MM.1S (cell line): ENCODE results near the gene CRTAC1.

Experiments
- EZH2 ChIP-seq: fragments of 300-600 bp; sonication (generic); optimal IDR thresholded peaks from 2 replicates; pipeline ENCODE3; 2017; ENCODE audit warnings: low read depth, mild to moderate bottlenecking, antibody characterized with exemption, low read length, mixed read lengths
- EZH2phosphoT487 ChIP-seq: fragments of 300-600 bp; sonication (generic); IDR thresholded peaks from 2 replicates; pipeline ENCODE4 v1.6.1; 2018; ENCODE audit warnings: antibody characterized with exemption, low read length
- TF ChIP-seq, protein P1 (sequence below): fragments of 300-600 bp; sonication (generic); IDR thresholded peaks from 2 replicates; pipeline ENCODE4 v1.5.1; 2016; ENCODE audit warnings: antibody characterized with exemption, low read length, mixed read lengths

DNA sequence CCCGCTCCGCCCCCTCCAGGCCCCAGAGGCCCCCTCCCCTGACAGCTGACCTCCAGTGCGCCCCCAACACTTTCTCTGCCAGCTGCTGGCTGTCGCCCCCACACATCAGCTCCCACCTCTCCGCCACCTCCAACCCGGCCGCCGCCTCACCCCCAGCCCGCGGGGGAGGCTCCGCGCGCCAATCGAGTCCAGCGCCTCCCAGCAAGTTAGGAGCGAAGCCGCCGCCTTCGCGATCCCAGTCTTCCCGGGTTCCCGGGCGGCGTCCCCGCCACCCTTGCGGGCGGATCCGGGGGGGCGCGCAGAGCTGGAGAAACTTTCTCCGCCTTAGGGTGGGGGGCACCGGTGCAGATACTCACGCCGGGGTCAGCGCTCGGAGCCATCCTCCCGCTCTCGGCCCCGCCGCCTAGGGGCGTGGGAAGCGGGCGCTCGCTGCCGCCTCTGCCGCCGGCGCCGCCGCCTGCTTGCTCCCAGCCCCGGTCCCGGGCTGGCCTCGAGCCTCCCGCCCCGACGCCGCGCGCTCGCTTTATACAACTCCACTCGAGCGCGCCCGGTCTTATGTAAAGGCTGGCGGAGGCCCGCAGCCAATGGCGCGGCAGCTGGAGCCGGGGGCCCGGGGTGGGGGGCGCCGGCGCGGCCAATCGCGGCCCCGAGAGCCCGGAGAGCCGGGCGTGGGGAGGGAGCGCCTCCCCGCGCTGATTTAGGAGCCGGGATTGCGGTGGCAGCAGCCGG lies at the start of gene CRTAC1:
- TF ChIP-seq, protein P1, sequence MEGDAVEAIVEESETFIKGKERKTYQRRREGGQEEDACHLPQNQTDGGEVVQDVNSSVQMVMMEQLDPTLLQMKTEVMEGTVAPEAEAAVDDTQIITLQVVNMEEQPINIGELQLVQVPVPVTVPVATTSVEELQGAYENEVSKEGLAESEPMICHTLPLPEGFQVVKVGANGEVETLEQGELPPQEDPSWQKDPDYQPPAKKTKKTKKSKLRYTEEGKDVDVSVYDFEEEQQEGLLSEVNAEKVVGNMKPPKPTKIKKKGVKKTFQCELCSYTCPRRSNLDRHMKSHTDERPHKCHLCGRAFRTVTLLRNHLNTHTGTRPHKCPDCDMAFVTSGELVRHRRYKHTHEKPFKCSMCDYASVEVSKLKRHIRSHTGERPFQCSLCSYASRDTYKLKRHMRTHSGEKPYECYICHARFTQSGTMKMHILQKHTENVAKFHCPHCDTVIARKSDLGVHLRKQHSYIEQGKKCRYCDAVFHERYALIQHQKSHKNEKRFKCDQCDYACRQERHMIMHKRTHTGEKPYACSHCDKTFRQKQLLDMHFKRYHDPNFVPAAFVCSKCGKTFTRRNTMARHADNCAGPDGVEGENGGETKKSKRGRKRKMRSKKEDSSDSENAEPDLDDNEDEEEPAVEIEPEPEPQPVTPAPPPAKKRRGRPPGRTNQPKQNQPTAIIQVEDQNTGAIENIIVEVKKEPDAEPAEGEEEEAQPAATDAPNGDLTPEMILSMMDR, result no peak
- TF ChIP-seq EZH2phosphoT487, result no peak
- no peak for TF ChIP-seq EZH2
